Caco-2 (cell line): ENCODE measurements around the gene FAM3D. TPM values are rescaled to one million over a fixed set of nuclear protein-coding genes. Genes with fewer than 3 reads are reported as not detected.

Source experiments
- BruUV-seq: library from RNA; stranded (reverse); fragments of 400-500 nt; replicated peaks from 2 replicates; lab custom pipeline; 2021; lab: Mats Ljungman, UMichigan
- CTCF ChIA-PET: fragments of 300-600 bp; sonication (Branson Sonifier 250); formaldehyde crosslinking; loops from one replicate; lab custom pipeline; 2022; ENCODE audit warnings: antibody characterized with exemption; lab: Charles Lee
- POLR2A ChIA-PET: fragments of 300-600 bp; sonication (Branson Sonifier 250); formaldehyde crosslinking; loops from one replicate; lab custom pipeline; 2022; ENCODE audit warnings: antibody characterized with exemption; lab: Charles Lee
- DNase-seq, 2 experiments: peaks; one replicate each; pipeline versions ENCODE4 v3.0.0 to v3.0.0-alpha.2; 2020 to 2022
- H3K27me3 ChIP-seq: replicated peaks from 2 replicates; pipeline ENCODE4 v1.6.0; 2011; ENCODE audit warnings: low read length; ENCODE audit not compliant: control insufficient read depth, insufficient read depth
- H3K36me3 ChIP-seq: 2 replicates; pipeline ENCODE4 v1.5.1; 2011; ENCODE audit warnings: low read length; ENCODE audit not compliant: control insufficient read depth, insufficient read depth
- H3K4me1 ChIP-seq: fragments of 250-450 bp; sonication (Bioruptor Pico); 2 replicates; pipeline ENCODE4 v1.5.1; 2020; ENCODE audit warnings: mild to moderate bottlenecking
- H3K4me3 ChIP-seq: 2 replicates; pipeline ENCODE4 v1.5.1; 2011; ENCODE audit warnings: low read depth, mild to moderate bottlenecking, control low read depth, low read length
- H3K9me3 ChIP-seq: fragments of 250-450 bp; sonication (Bioruptor Pico); 2 replicates; pipeline ENCODE4 v1.5.1; 2020; ENCODE audit warnings: mild to moderate bottlenecking, moderate library complexity
- H3K27ac Mint-ChIP-seq: one replicate; pipeline ENCODE4 v1.8.0; 2022; ENCODE audit warnings: mixed read lengths; ENCODE audit not compliant: unreplicated experiment
- H3K27me3 Mint-ChIP-seq: one replicate; pipeline ENCODE4 v1.8.0; 2022; ENCODE audit warnings: mixed read lengths; ENCODE audit not compliant: insufficient read depth, unreplicated experiment
- H3K36me3 Mint-ChIP-seq: one replicate; pipeline ENCODE4 v1.8.0; 2022; ENCODE audit warnings: mild to moderate bottlenecking, mixed read lengths; ENCODE audit not compliant: insufficient read depth, unreplicated experiment
- H3K4me1 Mint-ChIP-seq: one replicate; pipeline ENCODE4 v1.8.0; 2022; ENCODE audit warnings: low read depth, mixed read lengths; ENCODE audit not compliant: unreplicated experiment
- H3K4me3 Mint-ChIP-seq: one replicate; pipeline ENCODE4 v1.8.0; 2022; ENCODE audit warnings: mild to moderate bottlenecking, moderate library complexity, mixed read lengths; ENCODE audit not compliant: unreplicated experiment
- H3K9me3 Mint-ChIP-seq: one replicate; pipeline ENCODE4 v1.8.0; 2022; ENCODE audit warnings: mixed read lengths; ENCODE audit not compliant: unreplicated experiment
- CTCF ChIP-seq, 2 experiments: fragments of 200-600 bp in 1 of 2; IDR thresholded peaks; 1 replicate in 1 of 2; 2 replicates in 1 of 2; pipeline versions ENCODE4 v1.5.1 to v1.8.0; 2011 to 2022; ENCODE audit warnings: antibody characterized with exemption in 1 of 2, control low read depth in 1 of 2, inconsistent platforms in 1 of 2, low read depth in 1 of 2, low read length in 1 of 2, mild to moderate bottlenecking in 1 of 2, moderate library complexity in 1 of 2; ENCODE audit not compliant: insufficient read depth in 1 of 2, severe bottlenecking in 1 of 2, unreplicated experiment in 1 of 2
- intact Hi-C: fragments of 100-400 bp; cut with micrococcal nuclease; formaldehyde crosslinking; loops from one replicate; pipeline ENCODE4 v1.10.0; 2022; ENCODE audit not compliant: unreplicated experiment
- total RNA-seq: library from RNA; stranded (reverse); gene quantifications from 2 replicates; pipeline ENCODE4 v1.2.3, GENCODE V29; 2022

The FAM3D gene
- total RNA-seq, 1 experiment from 2014 or later = not detected

DNA sequence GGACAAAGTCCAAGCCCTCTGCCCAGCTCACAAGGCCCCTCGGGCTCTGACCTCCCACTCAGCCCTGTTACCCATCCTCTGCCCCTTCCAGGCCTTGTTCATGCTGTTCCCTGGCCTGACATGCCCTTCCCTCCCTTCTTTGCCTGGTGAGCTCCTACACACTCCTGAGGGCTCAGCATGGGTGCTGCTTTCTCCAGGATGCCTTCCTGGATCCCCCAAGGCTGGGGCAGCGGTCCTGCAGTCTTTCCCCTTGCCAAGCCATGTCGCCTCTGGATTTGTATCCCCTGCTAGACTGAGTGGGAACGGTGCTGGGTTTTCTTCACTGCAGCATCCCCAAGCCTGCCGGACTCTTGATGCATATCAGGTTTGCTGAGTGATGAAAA is 35.9 kb downstream of the FAM3D start:
- POLR2A ChIA-PET = no interaction called here
- intact Hi-C loops = loop anchor here (1.0 to 10.0 kb wide), 6 partner anchors 45 to 306 kb away; no protein-coding TSS in a partner anchor

DNA sequence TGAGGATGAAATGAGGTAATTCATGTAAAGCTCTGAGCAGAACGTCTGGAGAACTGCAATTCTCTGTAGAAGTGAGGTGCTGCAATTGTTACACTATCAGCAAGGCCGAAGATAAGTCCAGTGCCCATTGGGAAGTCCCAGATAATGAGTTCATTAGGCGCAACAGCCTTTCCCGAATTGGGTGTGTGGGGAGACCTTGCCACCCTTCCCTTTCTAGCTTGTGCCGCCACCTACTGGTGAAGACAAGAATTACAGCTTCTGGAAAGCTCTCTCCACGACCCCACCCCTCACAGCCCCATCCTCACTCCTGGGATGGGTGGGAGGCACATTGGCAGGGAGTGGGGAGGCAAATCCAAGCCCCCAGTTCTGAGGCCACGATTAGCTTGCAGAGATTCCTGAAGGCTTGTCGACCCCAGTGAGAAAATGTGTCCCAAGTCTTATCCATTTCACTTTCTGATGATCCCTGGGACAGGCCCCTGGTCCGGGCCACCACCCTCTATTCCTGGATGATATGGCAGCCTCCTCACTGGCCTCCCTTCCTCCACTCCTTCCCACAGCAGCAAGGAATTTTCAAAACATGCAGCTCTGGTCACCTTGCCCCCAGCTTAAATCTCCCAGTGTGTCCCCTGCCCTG is 36.4 kb downstream of the FAM3D start:
- H3K4me1 ChIP-seq = peaks cover 22% of the 10 kb centered on the region
- Mint-ChIP-seq H3K27me3 (no peaks in the 10 kb centered on the region), H3K4me3 (no peak overlapping the region), H3K4me1 (no peaks in the 10 kb centered on the region), H3K27ac (no peak overlapping the region), H3K9me3 (no peaks in the 10 kb centered on the region), H3K36me3 (no peaks in the 10 kb centered on the region)
- peak; percentile 85 to 94 for TF ChIP-seq CTCF (IDR thresholded peaks at IDR 0.05; ENCODE audit: insufficient read depth in 1 of 2, low read depth in 1 of 2, low read length in 1 of 2, severe bottlenecking in 1 of 2, unreplicated experiment in 1 of 2)
- no peak overlapping the region for H3K4me3 ChIP-seq
- intact Hi-C loops = loop anchor here (1.0 to 10.0 kb wide), 6 partner anchors 45 to 305 kb away; no protein-coding TSS in a partner anchor
- H3K36me3 ChIP-seq = no peaks in the 10 kb centered on the region
- H3K27me3 ChIP-seq = no peaks in the 10 kb centered on the region
- DNase-seq = peak; percentile 73 to 83
- no TSS peak for BruUV-seq
- ChIA-PET CTCF (interaction anchor here (0.7 to 2.4 kb wide), 18 partner anchors 9 to 423 kb away, joined by 3 to 29 read pairs (median 6); partner anchors contain the start of gene ACOX2), POLR2A (interaction anchor here (0.9 kb wide), 1 partner anchor 69 kb away, joined by 3 read pairs; no protein-coding TSS in a partner anchor)
- no peaks in the 10 kb centered on the region for H3K9me3 ChIP-seq

More for the DNA sequence above, 35.9 kb downstream of the FAM3D start:
- CTCF ChIA-PET = interaction anchor here (0.7 to 2.4 kb wide), 15 partner anchors 8 to 422 kb away, joined by 3 to 29 read pairs (median 6); partner anchors contain the start of gene ACOX2
- BruUV-seq = no TSS peak
- DNase-seq = no peak
- no peaks in the 10 kb centered on the region for H3K9me3 Mint-ChIP-seq
- no peak overlapping the region for H3K27ac Mint-ChIP-seq
- no peak overlapping the region for H3K4me3 Mint-ChIP-seq
- no peaks in the 10 kb centered on the region for H3K36me3 ChIP-seq
- no peaks in the 10 kb centered on the region for H3K27me3 ChIP-seq
- no peaks in the 10 kb centered on the region for H3K27me3 Mint-ChIP-seq
- no peaks in the 10 kb centered on the region for H3K4me1 Mint-ChIP-seq
- H3K36me3 Mint-ChIP-seq = no peaks in the 10 kb centered on the region
- H3K9me3 ChIP-seq = no peaks in the 10 kb centered on the region
- TF ChIP-seq CTCF (IDR thresholded peaks at IDR 0.05; ENCODE audit: insufficient read depth in 1 of 2, low read depth in 1 of 2, low read length in 1 of 2, severe bottlenecking in 1 of 2, unreplicated experiment in 1 of 2) = no peak
- peaks cover 22% of the 10 kb centered on the region for H3K4me1 ChIP-seq
- no peak overlapping the region for H3K4me3 ChIP-seq

DNA sequence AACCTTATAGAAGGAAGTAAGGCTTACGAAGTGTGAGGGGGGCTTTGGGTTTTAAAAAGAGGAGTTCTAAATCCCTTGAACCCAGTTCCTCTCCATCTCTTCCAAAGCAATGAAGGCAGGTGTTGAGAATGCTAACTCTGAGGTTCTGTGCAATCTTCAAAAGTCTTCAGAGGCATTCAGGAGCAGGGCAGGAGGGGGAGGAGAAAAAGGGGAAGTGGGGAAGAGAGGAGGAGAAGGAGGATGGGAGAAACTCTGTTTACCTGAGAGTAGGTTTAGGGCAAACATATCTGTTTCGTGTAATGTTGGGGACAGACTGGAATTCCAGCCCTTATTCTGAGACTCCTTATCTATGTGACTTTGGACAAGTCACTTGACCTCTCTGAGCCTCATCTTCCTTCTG is 36.9 kb downstream of the FAM3D start:
- Mint-ChIP-seq H3K27ac (no peak overlapping the region), H3K4me3 (no peak overlapping the region), H3K27me3 (no peaks in the 10 kb centered on the region), H3K36me3 (no peaks in the 10 kb centered on the region), H3K4me1 (no peaks in the 10 kb centered on the region), H3K9me3 (no peaks in the 10 kb centered on the region)
- ChIA-PET POLR2A (interaction anchor here (0.9 kb wide), 1 partner anchor 69 kb away, joined by 3 read pairs; no protein-coding TSS in a partner anchor), CTCF (interaction anchor here (0.7 to 2.4 kb wide), 17 partner anchors 8 to 423 kb away, joined by 3 to 29 read pairs (median 6); partner anchors contain the start of gene ACOX2)
- TF ChIP-seq CTCF (IDR thresholded peaks at IDR 0.05; ENCODE audit: insufficient read depth in 1 of 2, low read depth in 1 of 2, low read length in 1 of 2, severe bottlenecking in 1 of 2, unreplicated experiment in 1 of 2) = no peak
- H3K4me3 ChIP-seq = no peak overlapping the region
- DNase-seq = no peak
- H3K27me3 ChIP-seq = no peaks in the 10 kb centered on the region
- H3K4me1 ChIP-seq = peaks cover 22% of the 10 kb centered on the region
- no peaks in the 10 kb centered on the region for H3K9me3 ChIP-seq
- H3K36me3 ChIP-seq = no peaks in the 10 kb centered on the region
- BruUV-seq = no TSS peak
- intact Hi-C loops = loop anchor here (1.0 to 10.0 kb wide), 6 partner anchors 44 to 305 kb away; no protein-coding TSS in a partner anchor
